Measurements from ENCODE around the gene RPS6KL1.

Gene RPS6KL1

GRCh38 chr14:74860899-74861733, 61.9 kb downstream of the RPS6KL1 start:
- no peak overlapping the region for H3K27ac ChIP-seq (ENCODE audit: low read depth, low read length)
- H3K9ac ChIP-seq (ENCODE audit: low read length in 5 of 5), result no peak overlapping the region
- peaks cover 0 to 22% (median 7%) of the 10 kb centered on the region in 5 donors for H3K4me1 ChIP-seq (ENCODE audit: control insufficient read depth in 5 of 5, insufficient read depth in 5 of 5, low read length in 5 of 5)
- H3K9me3 ChIP-seq (ENCODE audit: control insufficient read depth in 5 of 5, low read length in 5 of 5), result no peaks in the 10 kb centered on the region
- H3K4me3 ChIP-seq (ENCODE audit: low read depth in 1 of 5, low read length in 5 of 5), result no peak overlapping the region
- no peaks in the 10 kb centered on the region for H3K36me3 ChIP-seq (ENCODE audit: control insufficient read depth in 5 of 5, insufficient read depth in 5 of 5, low read length in 5 of 5)
- H3K27me3 ChIP-seq (ENCODE audit: control insufficient read depth in 5 of 5, insufficient read depth in 4 of 5, low read length in 5 of 5), result no peaks in the 10 kb centered on the region

- no peak overlapping the region for H3K9ac ChIP-seq (ENCODE audit: low read length in 5 of 5)
- no peaks in the 10 kb centered on the region for H3K36me3 ChIP-seq (ENCODE audit: control insufficient read depth in 5 of 5, insufficient read depth in 5 of 5, low read length in 5 of 5)
- no peak overlapping the region for H3K4me3 ChIP-seq (ENCODE audit: low read depth in 1 of 5, low read length in 5 of 5)
- no peak overlapping the region for H3K27ac ChIP-seq (ENCODE audit: low read depth, low read length)
- H3K9me3 ChIP-seq (ENCODE audit: control insufficient read depth in 5 of 5, low read length in 5 of 5), result no peaks in the 10 kb centered on the region
- no peaks in the 10 kb centered on the region for H3K27me3 ChIP-seq (ENCODE audit: control insufficient read depth in 5 of 5, insufficient read depth in 4 of 5, low read length in 5 of 5)
- H3K4me1 ChIP-seq (ENCODE audit: control insufficient read depth in 5 of 5, insufficient read depth in 5 of 5, low read length in 5 of 5), result peaks cover 2 to 34% (median 16%) of the 10 kb centered on the region in 5 donors
Measured at GRCh38 chr14:74859757-74860552, 63.1 kb downstream of the RPS6KL1 start.

GRCh38 chr14:74858022-74858421, 65.0 kb downstream of the RPS6KL1 start:
- H3K27ac ChIP-seq (ENCODE audit: low read depth, low read length), result peak overlapping the region; percentile 0
- peaks cover 6 to 50% (median 32%) of the 10 kb centered on the region in 5 donors for H3K4me1 ChIP-seq (ENCODE audit: control insufficient read depth in 5 of 5, insufficient read depth in 5 of 5, low read length in 5 of 5)
- no peaks in the 10 kb centered on the region for H3K36me3 ChIP-seq (ENCODE audit: control insufficient read depth in 5 of 5, insufficient read depth in 5 of 5, low read length in 5 of 5)
- no peak overlapping the region for H3K4me3 ChIP-seq (ENCODE audit: low read depth in 1 of 5, low read length in 5 of 5)
- H3K9ac ChIP-seq (ENCODE audit: low read length in 5 of 5), result no peak overlapping the region
- H3K9me3 ChIP-seq (ENCODE audit: control insufficient read depth in 5 of 5, low read length in 5 of 5), result no peaks in the 10 kb centered on the region
- no peaks in the 10 kb centered on the region for H3K27me3 ChIP-seq (ENCODE audit: control insufficient read depth in 5 of 5, insufficient read depth in 4 of 5, low read length in 5 of 5)

GRCh38 chr14:74856366-74856765, 66.7 kb downstream of the RPS6KL1 start:
- Histone ChIP-seq H3K4me3 (ENCODE audit: low read depth in 1 of 5, low read length in 5 of 5) (no peak overlapping the region), H3K9me3 (ENCODE audit: control insufficient read depth in 5 of 5, low read length in 5 of 5) (no peaks in the 10 kb centered on the region), H3K4me1 (ENCODE audit: control insufficient read depth in 5 of 5, insufficient read depth in 5 of 5, low read length in 5 of 5) (peaks cover 6 to 61% (median 40%) of the 10 kb centered on the region in 5 donors), H3K27me3 (ENCODE audit: control insufficient read depth in 5 of 5, insufficient read depth in 4 of 5, low read length in 5 of 5) (no peaks in the 10 kb centered on the region), H3K9ac (ENCODE audit: low read length in 5 of 5) (no peak overlapping the region), H3K36me3 (ENCODE audit: control insufficient read depth in 5 of 5, insufficient read depth in 5 of 5, low read length in 5 of 5) (no peaks in the 10 kb centered on the region), H3K27ac (ENCODE audit: low read depth, low read length) (peak overlapping the region; percentile 87)

GRCh38 chr14:74855945-74856344, 67.1 kb downstream of the RPS6KL1 start:
- H3K9me3 ChIP-seq (ENCODE audit: control insufficient read depth in 5 of 5, low read length in 5 of 5), result no peaks in the 10 kb centered on the region
- peak overlapping the region; percentile 87 for H3K27ac ChIP-seq (ENCODE audit: low read depth, low read length)
- H3K36me3 ChIP-seq (ENCODE audit: control insufficient read depth in 5 of 5, insufficient read depth in 5 of 5, low read length in 5 of 5), result no peaks in the 10 kb centered on the region
- no peaks in the 10 kb centered on the region for H3K27me3 ChIP-seq (ENCODE audit: control insufficient read depth in 5 of 5, insufficient read depth in 4 of 5, low read length in 5 of 5)
- H3K4me1 ChIP-seq (ENCODE audit: control insufficient read depth in 5 of 5, insufficient read depth in 5 of 5, low read length in 5 of 5), result peaks cover 6 to 59% (median 39%) of the 10 kb centered on the region in 5 donors
- no peak overlapping the region for H3K4me3 ChIP-seq (ENCODE audit: low read depth in 1 of 5, low read length in 5 of 5)
- peak overlapping the region in 1 of 5 donors; percentile 45 for H3K9ac ChIP-seq (ENCODE audit: low read length in 5 of 5)

- Histone ChIP-seq H3K27ac (ENCODE audit: low read depth, low read length) (peak overlapping the region; percentile 87), H3K36me3 (ENCODE audit: control insufficient read depth in 5 of 5, insufficient read depth in 5 of 5, low read length in 5 of 5) (no peaks in the 10 kb centered on the region), H3K27me3 (ENCODE audit: control insufficient read depth in 5 of 5, insufficient read depth in 4 of 5, low read length in 5 of 5) (no peaks in the 10 kb centered on the region), H3K9me3 (ENCODE audit: control insufficient read depth in 5 of 5, low read length in 5 of 5) (no peaks in the 10 kb centered on the region), H3K9ac (ENCODE audit: low read length in 5 of 5) (peak overlapping the region in 2 of 5 donors; percentile 45 to 55), H3K4me3 (ENCODE audit: low read depth in 1 of 5, low read length in 5 of 5) (peak overlapping the region in 1 of 5 donors; percentile 39), H3K4me1 (ENCODE audit: control insufficient read depth in 5 of 5, insufficient read depth in 5 of 5, low read length in 5 of 5) (peaks cover 6 to 54% (median 35%) of the 10 kb centered on the region in 5 donors)
Measured at GRCh38 chr14:74855021-74855420, 68.0 kb downstream of the RPS6KL1 start.
